ENCODE data around the gene IGFN1.

The IGFN1 gene

DNA sequence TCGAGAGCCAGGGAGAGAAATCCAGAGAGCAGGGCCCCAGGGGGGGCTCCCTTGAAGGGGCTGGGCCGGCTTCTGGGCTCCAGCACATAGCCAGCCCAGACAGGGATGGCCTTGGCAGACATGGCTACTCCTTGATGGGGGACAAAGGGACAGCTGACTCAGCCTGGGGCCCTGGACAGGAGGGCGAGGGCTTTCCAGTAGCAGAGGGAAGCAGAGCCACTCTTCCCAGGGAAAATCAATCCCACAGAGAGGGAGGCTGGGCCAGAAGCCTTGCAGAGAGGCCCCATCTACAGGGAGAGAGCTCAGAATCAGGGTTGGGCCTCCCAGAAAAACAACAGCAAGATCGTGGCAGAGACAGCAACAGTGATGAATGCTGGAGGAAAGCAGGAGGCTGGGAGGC lies 15.6 kb downstream of the IGFN1 start:
- H3K4me3 Mint-ChIP-seq, result no peak overlapping the region
- TF ChIP-seq, protein P1, sequence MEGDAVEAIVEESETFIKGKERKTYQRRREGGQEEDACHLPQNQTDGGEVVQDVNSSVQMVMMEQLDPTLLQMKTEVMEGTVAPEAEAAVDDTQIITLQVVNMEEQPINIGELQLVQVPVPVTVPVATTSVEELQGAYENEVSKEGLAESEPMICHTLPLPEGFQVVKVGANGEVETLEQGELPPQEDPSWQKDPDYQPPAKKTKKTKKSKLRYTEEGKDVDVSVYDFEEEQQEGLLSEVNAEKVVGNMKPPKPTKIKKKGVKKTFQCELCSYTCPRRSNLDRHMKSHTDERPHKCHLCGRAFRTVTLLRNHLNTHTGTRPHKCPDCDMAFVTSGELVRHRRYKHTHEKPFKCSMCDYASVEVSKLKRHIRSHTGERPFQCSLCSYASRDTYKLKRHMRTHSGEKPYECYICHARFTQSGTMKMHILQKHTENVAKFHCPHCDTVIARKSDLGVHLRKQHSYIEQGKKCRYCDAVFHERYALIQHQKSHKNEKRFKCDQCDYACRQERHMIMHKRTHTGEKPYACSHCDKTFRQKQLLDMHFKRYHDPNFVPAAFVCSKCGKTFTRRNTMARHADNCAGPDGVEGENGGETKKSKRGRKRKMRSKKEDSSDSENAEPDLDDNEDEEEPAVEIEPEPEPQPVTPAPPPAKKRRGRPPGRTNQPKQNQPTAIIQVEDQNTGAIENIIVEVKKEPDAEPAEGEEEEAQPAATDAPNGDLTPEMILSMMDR (IDR thresholded peaks at IDR 0.05; ENCODE audit: unreplicated experiment in 3 of 3), result no peak
- peaks cover 14% of the 10 kb centered on the region for H3K4me1 Mint-ChIP-seq
- peaks cover 16% of the 10 kb centered on the region for H3K27me3 Mint-ChIP-seq (ENCODE audit: low read depth)
- peak overlapping the region in 2 of 3 experiments; percentile 88 to 92 for H3K27ac Mint-ChIP-seq
- H3K9me3 Mint-ChIP-seq, result no peaks in the 10 kb centered on the region
- H3K36me3 Mint-ChIP-seq (ENCODE audit: low read depth), result no peaks in the 10 kb centered on the region

GRCh38 chr1:201207046-201207445 lies 16.4 kb downstream of the IGFN1 start:
- H3K36me3 Mint-ChIP-seq (ENCODE audit: low read depth), result no peaks in the 10 kb centered on the region

GRCh38 chr1:201208236-201208635 lies 17.6 kb downstream of the IGFN1 start:
- TF ChIP-seq, protein P1 (IDR thresholded peaks at IDR 0.05; ENCODE audit: unreplicated experiment in 3 of 3), result no peak
- H3K36me3 Mint-ChIP-seq (ENCODE audit: low read depth), result no peaks in the 10 kb centered on the region
- H3K4me1 Mint-ChIP-seq, result peaks cover 14% of the 10 kb centered on the region
- no peaks in the 10 kb centered on the region for H3K9me3 Mint-ChIP-seq
- no peak overlapping the region for H3K27ac Mint-ChIP-seq
- no peak overlapping the region for H3K4me3 Mint-ChIP-seq
- peaks cover 33% of the 10 kb centered on the region for H3K27me3 Mint-ChIP-seq (ENCODE audit: low read depth)

More at GRCh38 chr1:201207046-201207445, 16.4 kb downstream of the IGFN1 start:
- no peaks in the 10 kb centered on the region for H3K9me3 Mint-ChIP-seq
- no peak overlapping the region for H3K4me3 Mint-ChIP-seq
- TF ChIP-seq, protein P1 (IDR thresholded peaks at IDR 0.05; ENCODE audit: unreplicated experiment in 3 of 3), result no peak
- H3K4me1 Mint-ChIP-seq, result peaks cover 14% of the 10 kb centered on the region
- H3K27ac Mint-ChIP-seq, result peak overlapping the region in 1 of 3 experiments; percentile 88
- peaks cover 25% of the 10 kb centered on the region for H3K27me3 Mint-ChIP-seq (ENCODE audit: low read depth)

DNA sequence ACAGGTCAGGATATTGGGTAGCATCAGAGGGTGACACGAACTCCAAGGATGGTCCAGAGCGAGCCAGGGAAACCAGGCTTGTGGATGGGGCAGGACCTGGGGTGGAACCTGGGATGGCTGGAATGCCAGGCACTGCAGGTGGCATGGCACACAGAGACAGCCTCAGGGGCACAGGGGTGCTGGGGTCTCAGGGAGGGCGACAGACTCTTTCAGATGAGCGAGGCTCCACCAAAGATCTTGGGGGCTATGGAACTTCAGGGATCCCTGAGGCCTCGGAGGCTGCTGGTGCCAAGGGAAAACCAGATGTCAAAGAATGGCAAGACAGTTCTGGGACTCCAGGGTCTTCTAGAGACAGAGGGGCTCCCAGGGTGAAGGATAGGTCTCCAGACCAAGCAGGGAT lies 21.4 kb downstream of the IGFN1 start:
- Mint-ChIP-seq H3K36me3 (ENCODE audit: low read depth) (no peaks in the 10 kb centered on the region), H3K9me3 (no peaks in the 10 kb centered on the region), H3K27me3 (ENCODE audit: low read depth) (peaks cover 35% of the 10 kb centered on the region), H3K27ac (no peak overlapping the region), H3K4me3 (no peak overlapping the region), H3K4me1 (no peaks in the 10 kb centered on the region)
- TF ChIP-seq, protein P1 (IDR thresholded peaks at IDR 0.05; ENCODE audit: unreplicated experiment in 3 of 3), result no peak

DNA sequence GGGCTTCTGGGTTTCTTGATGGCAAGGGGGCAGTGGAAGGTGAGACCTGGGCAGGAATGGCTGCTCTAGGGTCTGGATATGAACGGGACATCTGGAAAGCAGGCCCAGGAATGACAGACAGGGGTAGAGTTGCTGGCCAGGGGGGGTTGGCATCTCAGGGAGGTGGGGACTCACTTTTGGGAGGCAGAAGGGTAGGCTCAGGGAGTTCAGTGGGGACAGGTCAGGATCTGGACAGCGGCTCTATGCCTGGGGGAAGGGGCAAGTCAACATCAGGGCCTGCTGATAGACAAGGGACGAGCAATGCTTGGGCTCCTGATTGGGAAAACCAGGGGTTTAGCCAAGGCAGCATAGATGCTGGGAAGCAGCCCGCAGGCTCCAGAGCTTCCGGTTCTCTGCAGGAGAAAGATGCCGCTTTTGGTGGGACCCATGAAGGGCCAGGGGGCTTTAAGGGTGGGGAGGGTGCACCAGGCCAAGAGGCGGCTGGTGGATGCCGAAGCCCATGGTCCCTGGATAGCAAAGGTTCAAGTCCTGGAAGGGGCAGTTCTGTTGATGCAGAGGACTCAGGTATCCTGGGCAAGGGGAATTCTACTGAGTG lies 21.9 kb downstream of the IGFN1 start:
- H3K4me3 Mint-ChIP-seq, result no peak overlapping the region
- no peak overlapping the region for H3K27ac Mint-ChIP-seq
- H3K27me3 Mint-ChIP-seq (ENCODE audit: low read depth), result peaks cover 38% of the 10 kb centered on the region
- H3K9me3 Mint-ChIP-seq, result no peaks in the 10 kb centered on the region
- TF ChIP-seq, protein P1 (IDR thresholded peaks at IDR 0.05; ENCODE audit: unreplicated experiment in 3 of 3), result no peak
- no peaks in the 10 kb centered on the region for H3K36me3 Mint-ChIP-seq (ENCODE audit: low read depth)
- H3K4me1 Mint-ChIP-seq, result peaks cover 3% of the 10 kb centered on the region

- Mint-ChIP-seq H3K4me1 (peaks cover 4% of the 10 kb centered on the region), H3K27ac (no peak overlapping the region), H3K9me3 (no peaks in the 10 kb centered on the region), H3K4me3 (no peak overlapping the region), H3K36me3 (ENCODE audit: low read depth) (no peaks in the 10 kb centered on the region), H3K27me3 (ENCODE audit: low read depth) (peaks cover 42% of the 10 kb centered on the region)
- TF ChIP-seq, protein P1 (IDR thresholded peaks at IDR 0.05; ENCODE audit: unreplicated experiment in 3 of 3), result no peak
Observed at GRCh38 chr1:201213106-201213770, 22.6 kb downstream of the IGFN1 start.

Measured in nephron (organoid).